GM21737 (cell line): ENCODE data around the gene GALNT11.
"Not testable (repeated sequence)": the region's sequence is repeated elsewhere in the genome, so short reads cannot be mapped to it uniquely, and the experiment has no call there.

Experiments used
- ATAC-seq: cut with Tn5 transposase; IDR thresholded peaks from one replicate; pipeline ENCODE4 v1.9.1; 2021; ENCODE audit warnings: mild to moderate bottlenecking, moderate library complexity; ENCODE audit not compliant: unreplicated experiment

GALNT11 gene

DNA sequence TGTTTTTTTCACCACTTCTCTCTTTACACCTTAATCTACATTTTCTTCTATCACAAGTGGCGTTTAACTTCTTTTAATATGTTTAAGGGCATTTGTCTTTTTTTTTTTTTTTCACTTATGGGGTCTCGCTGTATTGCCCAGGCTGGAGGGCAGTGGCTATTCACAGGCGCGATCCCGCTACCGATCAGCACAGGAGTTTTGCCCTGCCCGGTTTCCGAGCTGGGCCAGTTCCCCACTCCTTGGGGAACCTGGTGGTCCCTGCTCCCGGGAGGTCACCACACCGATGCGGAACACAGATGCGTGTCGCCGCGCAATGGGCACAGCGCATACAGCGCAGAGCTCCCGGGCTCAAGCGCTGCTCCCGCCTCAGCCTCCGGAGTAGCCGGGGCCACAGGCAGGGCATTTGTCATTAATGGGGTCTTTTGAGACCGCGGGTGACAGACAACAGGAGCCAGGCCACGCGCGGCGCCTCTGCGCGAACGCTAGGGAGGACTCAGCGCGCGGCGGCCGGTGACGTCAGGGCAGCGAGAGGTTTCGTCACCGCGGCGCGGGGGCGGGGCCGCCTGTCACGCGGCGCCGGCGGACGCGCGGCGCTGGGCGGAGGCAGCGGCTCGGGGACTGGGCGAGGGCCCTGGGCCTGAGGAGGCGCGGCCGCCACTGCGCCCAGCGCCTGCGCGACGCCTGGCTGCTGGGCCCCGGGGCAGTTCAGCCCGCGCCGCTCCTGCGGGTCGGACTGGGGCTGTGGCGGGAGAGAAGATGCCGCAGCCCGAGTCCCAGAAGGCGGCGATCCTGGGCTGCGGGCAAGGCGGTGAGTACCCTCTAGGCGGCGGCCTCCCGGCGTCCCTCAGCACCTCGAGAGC is at the start of gene GALNT11:
TSS of gene GALNT11 (plus strand) at position 598 of the 860 bp plus-strand sequence. CDS start 68,554 bp downstream, outside the sequence.
- peak; percentile 91 for ATAC-seq

DNA sequence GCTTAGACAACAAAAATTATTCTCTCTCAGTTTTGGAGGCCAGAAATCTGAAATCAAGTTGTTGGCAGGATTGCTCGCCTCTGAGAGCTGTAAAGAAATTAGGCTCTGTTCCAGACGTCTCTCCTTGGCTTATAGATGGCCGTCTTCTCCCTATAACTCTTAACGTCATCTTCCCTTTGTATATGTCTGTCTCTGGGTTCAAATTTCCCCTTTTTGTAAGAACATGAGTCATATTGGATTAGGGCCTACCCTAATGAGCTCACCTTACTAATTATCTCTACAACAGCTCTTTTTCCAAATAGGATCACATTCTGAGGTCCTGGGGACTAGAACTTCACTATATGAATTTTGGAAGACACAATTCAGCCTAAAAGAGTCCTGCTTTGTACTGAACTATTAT is 46.9 kb upstream of the GALNT11 start:
- no peak for ATAC-seq

- no peak for ATAC-seq
These were observed 44.3 kb upstream of the GALNT11 start for GRCh38 chr7:151981223-151981622.

GRCh38 chr7:151982806-151983205 is 42.7 kb upstream of the GALNT11 start:
- ATAC-seq, result no peak

- no peak for ATAC-seq
These were observed 40.9 kb upstream of the GALNT11 start for GRCh38 chr7:151984612-151985011.

DNA sequence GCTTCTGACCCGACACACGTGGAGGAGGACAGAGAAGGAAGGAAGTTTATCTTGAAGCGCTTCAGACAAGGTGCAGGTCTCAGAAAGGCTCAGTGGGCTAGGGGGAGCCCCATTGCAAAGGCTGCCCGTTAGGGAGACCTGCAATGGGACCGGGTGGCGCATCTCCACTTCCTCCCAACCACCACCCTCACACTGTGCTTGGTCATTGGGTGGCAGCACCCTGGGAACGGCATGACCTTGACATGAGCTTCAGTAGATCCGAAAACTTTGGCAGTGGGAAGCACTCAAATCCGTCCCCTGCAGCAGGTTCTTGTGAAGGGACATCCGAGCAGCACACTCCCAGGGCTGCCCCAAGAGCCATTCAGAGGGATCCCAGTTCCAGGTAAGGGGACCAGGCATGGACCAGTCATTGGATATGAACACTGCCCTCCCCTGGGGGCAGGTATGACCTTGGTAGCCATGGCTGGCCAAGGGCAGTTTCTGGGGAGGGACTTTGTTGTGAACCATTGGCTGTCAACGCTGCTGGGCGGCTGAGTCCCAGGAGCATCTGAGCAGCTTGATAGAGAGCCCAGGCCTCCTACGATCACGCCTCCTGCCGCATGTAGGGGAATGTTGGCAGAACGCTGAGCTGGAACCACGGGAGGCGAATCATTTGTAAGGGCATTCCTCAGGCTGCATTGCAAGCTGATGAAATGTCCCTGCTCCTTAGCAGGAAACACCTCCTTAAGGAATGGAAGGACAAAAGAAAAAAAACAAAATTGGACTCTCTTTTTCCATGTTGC is 37.5 kb upstream of the GALNT11 start:
- no peak for ATAC-seq

GRCh38 chr7:151992375-151992774 is 33.1 kb upstream of the GALNT11 start:
- ATAC-seq, result no peak

- ATAC-seq, result no peak
These were observed 31.3 kb upstream of the GALNT11 start for GRCh38 chr7:151993977-151994676.

GRCh38 chr7:151999424-152000090 is 25.9 kb upstream of the GALNT11 start:
- ATAC-seq, result no peak

GRCh38 chr7:152000191-152000590 is 25.3 kb upstream of the GALNT11 start:
- no peak for ATAC-seq

- no peak for ATAC-seq
These were observed 19.1 kb upstream of the GALNT11 start for GRCh38 chr7:152006336-152006735.

DNA sequence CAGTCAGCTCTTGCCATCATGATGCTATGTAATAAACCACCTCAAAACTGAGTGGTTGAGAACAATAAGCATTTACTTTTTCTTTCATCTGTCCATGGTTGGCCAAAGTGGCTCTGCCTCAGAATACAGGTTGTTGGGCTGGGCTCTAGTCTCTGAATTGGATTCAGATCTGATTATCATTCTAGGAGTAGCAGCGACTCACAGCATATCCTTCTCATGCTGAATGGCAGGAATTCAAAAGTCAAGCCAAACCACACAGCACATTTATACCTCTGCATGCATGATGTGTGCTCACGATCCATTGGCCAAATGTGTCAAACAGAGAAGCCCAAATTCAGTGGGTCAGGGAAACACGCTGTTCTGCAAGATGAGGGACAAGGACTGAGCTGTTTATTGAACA is 13.6 kb upstream of the GALNT11 start:
- ATAC-seq, result no peak

- ATAC-seq, result no peak
These were observed 12.2 kb upstream of the GALNT11 start for GRCh38 chr7:152013230-152013629.

DNA sequence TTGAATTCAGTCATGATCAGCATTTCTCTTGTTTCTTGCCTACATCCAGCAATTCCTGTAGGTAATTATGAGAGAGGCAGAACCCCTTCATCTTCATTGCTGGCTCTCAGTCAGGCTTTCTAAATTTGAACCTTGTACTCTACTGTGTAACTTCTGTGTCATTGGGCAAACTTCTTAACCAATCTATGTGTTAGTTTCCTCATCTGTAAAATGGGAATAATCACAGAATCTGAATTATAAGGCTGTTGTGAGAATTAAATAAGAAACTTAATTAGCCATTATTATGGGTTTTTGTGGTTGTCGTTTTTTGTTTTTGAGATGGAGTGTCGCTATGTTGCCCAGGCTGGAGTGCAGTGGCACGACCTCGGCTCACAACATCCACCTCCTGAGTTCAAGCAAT is 11.5 kb upstream of the GALNT11 start:
- no peak for ATAC-seq

GRCh38 chr7:152014722-152015121 is 10.8 kb upstream of the GALNT11 start:
- no peak for ATAC-seq

GRCh38 chr7:152015600-152015999 is 9.9 kb upstream of the GALNT11 start:
- ATAC-seq, result no peak

DNA sequence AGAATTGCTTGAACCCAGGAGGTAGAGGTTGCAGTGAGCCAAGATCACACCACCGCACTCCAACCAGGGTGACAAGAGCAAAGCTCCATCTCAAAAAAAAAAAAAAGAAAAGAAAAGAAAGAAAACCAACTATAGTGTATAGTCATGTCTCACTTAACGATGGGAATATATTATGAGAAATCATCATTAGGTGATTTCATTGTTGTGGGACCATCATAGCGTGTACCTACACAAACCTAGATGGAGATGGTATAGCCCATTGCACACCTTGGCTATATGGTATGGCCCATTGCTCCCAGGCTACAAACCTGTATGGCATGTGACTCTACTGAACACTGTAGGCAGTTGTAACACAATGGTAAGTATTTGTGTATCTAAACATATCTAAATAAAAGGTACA is 8.5 kb upstream of the GALNT11 start:
- ATAC-seq, result no peak

GRCh38 chr7:152017683-152018082 is 7.8 kb upstream of the GALNT11 start:
- not testable (repeated sequence) for ATAC-seq

GRCh38 chr7:152021740-152022139 is 3.7 kb upstream of the GALNT11 start:
- ATAC-seq, result not testable (repeated sequence)

DNA sequence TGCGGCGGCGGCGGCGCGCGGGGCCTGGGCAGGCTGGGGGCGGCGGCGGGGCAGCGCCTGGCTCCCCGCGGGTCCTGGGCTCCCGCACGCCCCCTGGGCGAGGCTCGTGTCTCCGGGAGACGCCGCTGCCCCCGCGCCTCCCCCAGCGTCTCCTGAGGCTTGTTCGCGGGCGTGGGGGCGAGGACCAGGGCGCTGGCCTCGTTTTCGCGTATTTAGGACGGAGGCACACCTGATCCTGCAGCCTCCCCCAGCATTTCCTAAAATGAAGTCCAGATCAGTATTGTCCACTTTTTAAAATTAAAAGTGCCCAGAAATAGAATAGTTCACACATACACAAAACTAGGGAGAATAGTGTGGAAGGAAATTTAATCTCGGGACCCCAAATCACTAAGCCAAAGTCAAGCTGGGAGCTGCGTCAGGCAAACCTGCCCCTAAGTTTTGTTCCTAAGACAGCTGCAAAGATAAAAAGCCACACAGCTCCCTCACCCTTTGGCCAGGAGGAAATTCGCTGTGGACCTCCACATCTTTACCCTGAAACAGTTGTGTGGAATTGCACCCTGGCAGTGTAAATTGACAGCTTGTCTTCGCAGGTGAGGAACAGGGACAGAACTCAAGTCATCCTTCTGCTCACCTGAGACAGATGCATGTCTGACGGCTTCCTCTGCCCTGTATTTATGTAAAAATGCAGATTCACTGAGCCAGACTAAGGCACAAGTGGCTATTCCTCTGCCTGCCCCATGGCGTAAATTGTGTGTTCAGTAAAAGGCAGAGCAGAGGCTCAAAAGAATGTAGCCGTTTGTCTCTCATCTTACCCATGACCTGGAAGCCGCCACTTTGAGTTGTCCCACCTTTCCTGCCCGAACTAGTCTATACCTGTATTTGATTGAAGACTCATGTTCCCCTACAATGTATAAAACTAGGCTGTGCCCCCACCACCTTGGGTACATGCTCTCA is 740 bp downstream of the GALNT11 start:
- ATAC-seq, result no peak
